ENCODE results near the gene RYR3.

Gene RYR3

DNA sequence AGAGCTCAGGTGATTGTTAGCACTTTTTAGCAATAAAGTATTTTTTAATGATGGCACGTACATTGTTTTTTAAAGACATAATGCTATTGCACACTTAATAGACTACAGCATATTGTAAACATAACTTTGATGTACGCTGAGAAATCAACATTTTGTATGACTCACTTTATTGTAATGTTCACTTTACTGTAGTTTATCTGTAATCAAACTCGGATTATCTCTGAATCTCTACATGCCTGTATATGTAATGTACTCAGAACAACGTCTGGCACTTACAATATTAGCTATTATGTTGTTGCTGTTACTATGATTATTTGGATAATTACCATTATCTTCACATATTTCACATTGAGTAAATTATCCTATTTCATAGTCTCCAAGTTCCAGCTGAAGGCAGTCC is 519.6 kb downstream of the RYR3 start:
- no peak for DNase-seq (ENCODE audit: low read depth in 2 of 2)

DNA sequence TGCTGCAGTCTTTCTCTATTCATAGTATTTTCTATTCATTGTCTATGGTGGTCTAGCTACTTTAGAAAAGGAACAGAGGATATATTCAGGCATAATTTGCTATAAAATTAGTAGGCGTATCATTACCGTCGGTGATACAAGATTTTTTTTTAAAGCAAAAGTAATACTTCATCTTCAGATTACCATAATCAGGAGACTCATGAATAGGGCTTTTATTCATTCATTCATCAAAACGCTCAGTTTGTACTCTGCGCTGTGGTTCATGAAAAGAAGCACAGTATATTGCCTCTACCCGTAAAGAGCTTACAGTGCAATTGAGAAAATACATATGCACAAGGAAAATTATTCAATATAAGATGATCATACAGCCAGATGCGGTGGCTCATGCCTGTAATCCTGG is 520.9 kb downstream of the RYR3 start:
- DNase-seq (ENCODE audit: low read depth in 2 of 2) = no peak

DNA sequence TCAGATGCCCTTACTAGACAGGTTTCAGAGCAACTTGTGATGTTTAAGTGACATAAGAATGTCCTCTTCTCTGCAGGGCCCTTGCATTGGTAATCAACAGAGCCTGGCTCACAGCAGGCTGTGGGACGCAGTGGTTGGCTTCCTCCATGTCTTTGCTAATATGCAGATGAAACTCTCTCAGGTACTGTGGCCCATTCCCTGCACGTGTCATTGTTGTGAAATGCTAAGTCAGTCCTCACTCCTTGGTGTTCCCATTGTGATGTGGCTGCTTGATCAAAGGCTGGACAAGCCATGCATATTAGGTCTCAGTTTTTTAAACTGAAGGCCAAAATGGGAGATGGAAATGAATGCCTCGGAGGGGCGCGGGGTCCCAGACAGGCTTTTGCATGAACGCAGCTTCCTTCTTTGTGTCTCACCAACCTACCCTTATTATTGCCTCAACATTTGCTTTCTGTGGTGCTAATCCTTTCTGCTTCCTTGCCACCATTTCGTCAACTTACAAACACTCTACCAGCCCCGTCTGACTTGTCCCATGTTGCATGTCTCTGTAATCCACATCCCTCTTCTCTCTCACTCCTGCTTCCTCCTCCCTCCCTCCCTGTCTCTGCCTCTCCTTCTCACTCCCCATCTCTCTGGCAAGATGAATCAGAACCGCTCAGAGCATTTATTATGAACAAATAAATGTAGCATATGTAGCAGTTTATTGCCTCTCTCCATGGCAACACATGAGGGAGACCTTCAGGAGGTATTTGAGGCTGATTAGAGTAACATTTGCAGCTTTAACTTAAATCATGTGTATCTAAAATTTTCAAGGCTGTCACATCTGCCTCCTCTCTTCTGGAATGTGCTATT is 524.4 kb downstream of the RYR3 start:
- no peak for DNase-seq (ENCODE audit: low read depth in 2 of 2)

GRCh38 chr15:33837294-33837693 is 526.5 kb downstream of the RYR3 start:
- no peak for DNase-seq (ENCODE audit: low read depth in 2 of 2)

DNA sequence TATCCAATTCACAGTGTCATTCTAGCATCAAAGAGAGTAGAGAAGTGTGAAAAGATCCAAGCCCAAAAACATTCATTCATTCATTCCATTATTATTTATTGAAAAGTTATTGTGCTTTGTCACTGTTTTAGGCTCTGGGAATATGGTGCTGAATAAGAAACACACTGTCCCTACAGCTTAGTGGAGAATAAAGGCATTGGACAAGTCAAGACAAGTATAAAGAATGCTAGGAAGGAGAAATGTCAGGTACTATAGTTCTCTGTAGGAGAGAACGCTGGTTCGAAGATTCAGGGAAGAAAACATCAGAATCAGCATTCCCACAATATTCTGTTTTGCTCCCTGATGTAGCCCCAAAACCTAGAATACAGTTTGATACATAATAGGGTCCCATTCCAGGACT is 528.8 kb downstream of the RYR3 start:
- DNase-seq (ENCODE audit: low read depth in 2 of 2) = no peak

DNA sequence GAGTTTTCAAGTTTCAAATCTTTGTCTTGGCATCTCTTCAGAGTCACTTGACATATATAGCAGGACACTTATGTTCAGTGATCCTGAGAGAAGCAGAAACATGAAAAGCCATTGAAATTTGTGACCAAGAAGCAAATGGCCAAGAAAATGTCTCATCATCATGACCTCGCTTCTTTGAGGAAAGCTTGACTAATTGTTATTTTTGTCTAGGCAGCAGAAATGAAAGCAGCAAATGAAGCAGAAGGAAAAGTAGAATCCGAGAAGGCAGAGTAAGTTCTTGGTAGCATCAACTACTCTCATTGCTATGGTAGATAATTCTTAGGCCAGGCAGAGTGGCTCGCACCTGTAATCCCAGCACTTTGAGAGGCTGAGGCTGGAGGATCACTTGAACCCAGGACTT is 529.8 kb downstream of the RYR3 start:
- DNase-seq (ENCODE audit: low read depth in 2 of 2) = no peak

GRCh38 chr15:33844186-33844585 is 533.4 kb downstream of the RYR3 start:
- no peak for DNase-seq (ENCODE audit: low read depth in 2 of 2)

DNA sequence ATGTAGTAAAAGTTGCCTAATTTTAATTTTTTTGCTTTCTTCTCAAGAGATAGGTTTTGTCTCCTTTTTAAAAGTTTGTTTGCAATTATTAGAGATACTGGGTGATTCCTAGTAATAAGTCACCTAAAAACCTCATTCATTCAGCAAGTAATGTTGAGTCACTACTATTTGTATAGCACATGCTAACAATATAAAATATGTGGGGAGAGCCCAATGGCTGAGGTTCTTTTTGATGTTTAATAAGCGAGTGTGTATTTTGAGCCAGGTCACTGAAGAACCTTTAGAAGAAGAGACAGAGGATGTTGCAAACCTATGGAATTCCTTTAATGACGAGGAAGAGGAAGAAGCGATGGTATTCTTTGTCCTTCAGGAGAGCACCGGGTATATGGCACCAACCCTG is 533.8 kb downstream of the RYR3 start:
- DNase-seq (ENCODE audit: low read depth in 2 of 2) = no peak

- no peak for DNase-seq (ENCODE audit: low read depth in 2 of 2)
Measured at GRCh38 chr15:33846142-33846541, 535.4 kb downstream of the RYR3 start.

DNA sequence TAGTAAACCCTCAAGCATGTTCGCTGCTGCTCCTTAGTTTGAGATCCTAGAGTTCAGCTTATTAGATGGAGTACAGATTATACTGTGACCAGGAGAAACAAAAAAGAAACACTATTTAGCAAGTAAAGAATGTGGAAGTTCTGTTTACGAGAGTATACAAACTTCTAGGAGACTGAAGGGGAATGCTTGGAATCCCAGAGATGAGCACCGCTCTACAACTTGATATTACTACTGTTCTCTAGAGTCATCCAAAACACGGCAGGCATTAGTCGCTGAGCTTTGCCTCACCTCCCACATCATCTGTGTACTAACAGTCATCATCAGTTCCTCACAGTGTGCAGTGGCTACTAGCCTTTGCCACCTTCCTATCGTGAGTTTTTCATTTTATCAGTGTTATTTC is 536.1 kb downstream of the RYR3 start:
- DNase-seq (ENCODE audit: low read depth in 2 of 2) = no peak

GRCh38 chr15:33848011-33848410 is 537.2 kb downstream of the RYR3 start:
- DNase-seq (ENCODE audit: low read depth in 2 of 2) = no peak

DNA sequence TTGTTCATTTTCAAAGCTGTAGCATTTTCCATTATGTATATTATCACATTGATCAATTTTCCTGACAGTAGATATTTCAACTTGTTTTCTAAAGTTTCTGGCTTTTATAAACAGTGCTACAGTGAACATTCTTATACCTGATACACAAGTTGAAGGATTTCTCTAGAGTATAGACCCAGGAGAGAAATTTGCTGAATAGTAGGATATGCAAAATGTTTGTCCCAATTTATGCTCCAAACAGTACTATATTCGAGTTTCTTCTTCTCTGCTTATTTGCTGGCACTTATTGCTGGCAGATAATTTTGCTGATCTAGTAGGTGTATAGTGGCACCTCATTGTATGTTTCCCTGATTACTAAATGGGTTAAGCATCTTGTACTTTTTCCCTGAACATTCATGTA is 540.3 kb downstream of the RYR3 start:
- DNase-seq (ENCODE audit: low read depth in 2 of 2) = no peak

GRCh38 chr15:33852094-33852493 is 541.3 kb downstream of the RYR3 start:
- no peak for DNase-seq (ENCODE audit: low read depth in 2 of 2)

- no peak for DNase-seq (ENCODE audit: low read depth in 2 of 2)
Measured at GRCh38 chr15:33852570-33852969, 541.8 kb downstream of the RYR3 start.

DNA sequence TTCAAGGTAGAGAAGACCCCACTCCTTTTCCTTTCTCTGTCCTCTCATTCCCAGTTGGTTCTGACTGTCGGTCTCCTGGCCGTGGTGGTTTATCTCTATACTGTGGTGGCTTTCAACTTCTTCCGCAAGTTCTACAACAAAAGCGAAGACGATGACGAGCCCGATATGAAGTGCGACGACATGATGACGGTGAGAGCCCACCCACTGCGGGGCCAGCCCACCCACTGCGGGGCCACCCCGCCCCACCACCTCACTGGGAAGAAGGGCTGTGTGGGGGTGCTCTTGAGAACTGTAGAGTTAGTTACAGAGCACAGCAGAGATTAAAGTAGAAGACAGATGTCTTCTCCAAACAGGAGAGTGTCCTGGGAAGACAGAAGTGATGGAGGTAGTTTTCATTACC is 547.0 kb downstream of the RYR3 start:
- DNase-seq (ENCODE audit: low read depth in 2 of 2) = no peak

DNA sequence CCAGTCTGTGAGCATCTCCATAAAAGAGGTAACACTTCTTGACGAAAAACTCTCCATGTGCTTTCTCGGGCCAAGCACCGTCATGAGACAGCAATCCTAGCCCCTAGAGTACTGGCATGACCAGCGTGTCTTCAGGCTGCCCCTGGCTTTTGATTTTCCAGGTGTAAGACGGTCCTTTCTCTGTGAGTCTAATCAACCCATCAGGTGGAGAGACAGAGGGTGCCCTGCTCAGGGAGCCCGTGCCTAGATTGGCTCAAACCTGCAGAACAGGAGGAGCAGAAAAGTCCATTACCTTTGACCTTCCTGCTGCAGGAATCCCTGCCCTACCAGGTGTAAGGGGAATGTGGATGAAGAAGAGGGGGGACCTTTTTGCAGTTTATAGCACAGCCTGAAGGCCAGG is 548.1 kb downstream of the RYR3 start:
- DNase-seq (ENCODE audit: low read depth in 2 of 2) = no peak

- DNase-seq (ENCODE audit: low read depth in 2 of 2) = no peak
Measured at GRCh38 chr15:33859992-33860545, 549.3 kb downstream of the RYR3 start.

GRCh38 chr15:33860754-33861153 is 550.0 kb downstream of the RYR3 start:
- no peak for DNase-seq (ENCODE audit: low read depth in 2 of 2)

DNA sequence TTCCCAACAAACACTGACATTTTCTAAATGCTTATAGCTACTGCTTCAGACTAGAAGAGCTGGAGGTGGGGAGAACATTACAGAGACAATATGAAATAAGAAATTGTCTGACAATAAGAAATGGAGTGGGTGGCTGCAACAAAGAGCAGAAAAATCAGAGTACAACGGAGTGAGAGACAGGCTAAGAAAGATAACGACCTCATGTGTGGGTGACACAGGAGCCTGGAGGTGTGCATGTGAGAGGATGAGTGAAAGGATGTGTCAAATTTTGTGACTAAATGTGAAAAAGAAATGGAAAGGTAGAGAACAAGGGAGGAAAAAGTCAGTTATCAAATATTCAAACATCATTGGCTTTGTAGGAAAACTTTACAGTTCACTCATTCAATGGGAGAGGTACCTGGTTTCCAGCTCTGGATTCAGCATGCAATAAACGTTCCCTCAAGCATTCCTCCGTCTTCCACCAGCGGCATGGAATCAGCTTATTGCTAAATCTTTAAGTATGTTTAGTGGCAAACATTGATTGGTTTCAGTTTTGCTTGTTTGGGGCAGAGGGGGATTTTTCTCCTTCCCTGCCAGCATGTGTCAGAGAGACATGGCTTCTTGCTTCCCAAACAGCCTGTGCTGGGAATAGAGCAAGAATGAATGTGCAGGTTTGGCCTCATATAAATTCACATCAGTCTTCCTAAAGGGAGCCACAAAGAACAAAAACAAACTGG is 553.8 kb downstream of the RYR3 start:
- DNase-seq (ENCODE audit: low read depth in 2 of 2) = no peak

- DNase-seq (ENCODE audit: low read depth in 2 of 2) = no peak
Measured at GRCh38 chr15:33865416-33865815, 554.6 kb downstream of the RYR3 start.

GRCh38 chr15:33866101-33866737 is 555.5 kb downstream of the RYR3 start:
- no peak for DNase-seq (ENCODE audit: low read depth in 2 of 2)

GRCh38 chr15:33871980-33872379 is 561.2 kb downstream of the RYR3 start:
- no peak for DNase-seq (ENCODE audit: low read depth in 2 of 2)
